IPS DF 4.7 (cell line): ENCODE results near the gene TMEM150B.

Experiments
- DNase-seq: peaks from one replicate; pipeline ENCODE4 v3.0.0-alpha.2; 2013; ENCODE audit warnings: low spot score; ENCODE audit errors: extremely low read depth

TMEM150B gene, protein sequence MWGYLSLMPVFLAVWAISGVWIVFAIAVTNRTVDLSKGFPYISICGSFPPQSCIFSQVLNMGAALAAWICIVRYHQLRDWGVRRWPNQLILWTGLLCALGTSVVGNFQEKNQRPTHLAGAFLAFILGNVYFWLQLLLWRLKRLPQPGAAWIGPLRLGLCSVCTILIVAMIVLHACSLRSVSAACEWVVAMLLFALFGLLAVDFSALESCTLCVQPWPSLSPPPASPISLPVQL

GRCh38 chr19:55325172-55325571, at the start of gene TMEM150B:
TMEM150B (minus strand) TSS chr19:55325341; CDS start chr19:55321036, 4,305 bp downstream.
- no peak for DNase-seq

DNA sequence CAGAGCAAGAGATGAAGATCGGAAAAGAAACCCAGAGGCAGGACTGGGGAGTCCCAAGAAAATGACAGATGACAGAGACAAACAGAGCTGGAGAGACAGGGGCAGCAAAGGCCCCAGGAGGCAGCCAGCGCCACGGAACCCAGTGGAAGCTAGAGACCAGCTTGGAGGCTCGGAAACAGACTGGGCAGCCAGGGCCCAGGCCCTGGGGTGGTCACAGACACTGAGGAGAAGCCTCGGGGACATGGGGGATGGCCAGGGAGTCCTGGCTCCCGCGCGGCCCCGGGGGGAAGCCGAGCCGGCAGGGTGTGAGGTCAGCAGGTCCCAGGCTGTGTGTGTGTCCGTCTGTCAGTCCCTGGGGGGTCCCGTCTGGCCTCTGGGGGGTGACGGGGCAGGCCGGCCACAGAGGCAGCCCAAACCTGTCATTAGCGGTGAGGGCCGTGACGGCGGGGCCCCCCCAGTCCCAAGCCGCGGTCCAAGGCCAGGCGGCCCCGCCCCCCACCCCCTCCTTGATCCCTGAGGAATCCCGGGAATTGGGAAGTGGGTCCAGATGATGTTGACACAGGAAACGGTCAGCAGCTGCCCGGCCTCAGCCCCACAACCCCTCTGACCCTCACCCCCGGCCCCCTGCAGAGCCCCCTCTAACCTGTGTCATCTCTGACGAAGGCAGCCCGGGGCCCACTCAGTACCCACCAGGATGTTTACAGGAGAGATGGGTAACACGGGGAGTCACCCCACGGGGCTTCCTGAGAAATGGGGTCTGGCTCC, 49.0 kb upstream of the TMEM150B start:
- DNase-seq, result no peak

DNA sequence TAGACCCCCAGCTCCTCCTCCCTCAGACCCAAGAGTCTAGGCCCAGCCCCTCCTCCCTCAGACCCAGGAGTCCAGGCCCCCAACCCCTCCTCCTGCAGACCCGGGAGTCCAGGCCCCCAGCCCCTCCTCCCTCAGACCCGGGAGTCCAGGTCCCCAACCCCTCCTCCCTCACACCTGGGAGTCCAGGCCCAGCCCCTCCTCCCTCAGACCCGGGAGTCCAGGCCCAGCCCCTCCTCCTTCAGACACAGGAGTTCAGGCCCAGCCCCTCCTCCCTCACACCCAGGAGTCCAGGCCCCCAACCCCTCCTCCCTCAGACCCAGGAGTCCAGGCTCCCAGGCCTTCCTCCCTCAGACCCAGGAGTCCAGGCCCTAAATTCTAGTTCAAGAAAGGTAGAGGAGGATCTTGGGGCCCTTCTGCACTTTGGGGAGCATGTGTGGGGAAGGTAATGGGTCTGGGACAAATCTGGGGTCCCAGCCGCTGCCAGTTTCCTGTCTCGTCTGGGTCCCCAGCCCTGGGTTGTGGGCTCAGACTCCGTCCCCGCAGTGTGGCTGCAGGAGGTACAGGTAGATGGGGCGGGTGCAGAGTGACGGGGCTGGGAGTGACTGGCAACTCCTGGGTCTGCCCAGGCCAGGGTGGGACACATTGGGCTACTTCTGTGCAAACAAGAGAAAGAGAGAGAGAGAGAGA, 48.3 kb upstream of the TMEM150B start:
- no peak for DNase-seq

DNA sequence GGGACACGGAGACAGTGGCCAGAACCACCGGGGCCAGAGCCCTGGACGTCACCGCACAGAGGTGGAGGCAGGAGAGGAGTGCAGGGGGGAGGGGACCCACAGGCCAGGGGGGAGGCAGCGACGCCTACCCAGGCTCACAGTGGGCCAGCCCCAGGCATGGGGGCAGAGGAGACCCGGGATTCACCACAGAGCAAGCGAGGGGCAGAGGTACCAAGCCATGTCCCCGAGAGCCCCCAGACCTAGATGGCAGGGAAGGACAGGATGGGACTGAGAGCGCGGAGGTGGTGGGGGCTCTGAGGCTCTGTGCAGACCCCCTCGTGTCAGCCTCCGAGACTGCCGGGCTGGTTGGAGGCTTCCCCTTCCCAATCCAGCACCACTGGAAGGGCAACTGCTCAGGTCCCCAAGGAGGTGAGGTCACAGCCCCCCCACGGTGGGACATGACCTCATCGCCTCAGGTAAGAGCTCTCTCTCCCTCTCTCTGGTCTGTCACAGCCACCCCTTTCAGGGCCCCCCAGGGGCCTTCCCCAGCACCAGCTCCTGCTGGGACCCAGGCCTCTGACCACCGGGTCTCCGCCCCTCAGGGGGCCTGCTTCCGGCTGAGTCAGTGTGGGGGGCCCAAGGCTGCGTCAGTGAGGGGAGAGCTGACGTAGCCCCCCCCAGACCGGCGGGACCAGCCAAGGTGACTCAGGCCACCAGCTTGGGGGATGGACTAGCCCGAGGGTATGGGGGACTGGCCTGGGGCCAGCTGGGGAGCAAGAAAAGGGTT, 47.4 kb upstream of the TMEM150B start:
- no peak for DNase-seq

DNA sequence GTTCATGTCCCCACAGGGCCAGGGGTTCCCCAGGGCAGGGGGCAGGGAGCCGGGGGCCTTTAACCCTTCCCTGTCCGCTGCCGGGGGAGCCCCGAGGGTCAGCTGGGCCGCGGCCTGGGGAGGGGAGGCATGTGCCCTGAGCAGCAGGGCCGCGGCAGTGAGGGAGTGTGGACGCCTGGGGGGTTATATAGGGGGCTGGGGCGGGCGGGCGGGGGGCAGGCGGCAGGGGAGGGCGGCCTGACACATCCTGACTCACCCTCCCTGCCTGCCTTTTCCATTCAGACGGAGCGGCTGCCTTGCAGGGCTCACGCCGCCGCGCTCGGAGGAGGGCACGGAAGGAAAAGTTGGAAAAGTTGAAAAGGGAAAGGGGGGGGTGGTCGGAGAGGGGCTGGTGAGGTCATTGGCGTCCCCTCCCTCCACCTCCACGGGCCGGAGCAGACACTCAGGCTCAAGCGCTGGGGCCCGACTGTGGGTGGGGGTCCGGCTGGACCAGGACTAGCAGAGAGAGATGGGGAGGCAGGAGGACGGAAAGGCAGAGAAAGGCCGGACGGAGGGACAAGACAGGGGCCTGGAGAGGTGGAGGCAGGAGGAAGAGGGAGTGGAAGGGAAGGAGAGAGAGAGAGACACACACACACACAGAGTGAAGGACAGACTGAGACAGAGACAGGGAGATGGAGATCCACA, 45.3 kb upstream of the TMEM150B start, which contains the start of gene IL11:
TSS of gene IL11 (minus strand) at position 159 of the 684 bp plus-strand sequence. CDS start at position 6, 153 bp downstream.
- DNase-seq, result no peak

DNA sequence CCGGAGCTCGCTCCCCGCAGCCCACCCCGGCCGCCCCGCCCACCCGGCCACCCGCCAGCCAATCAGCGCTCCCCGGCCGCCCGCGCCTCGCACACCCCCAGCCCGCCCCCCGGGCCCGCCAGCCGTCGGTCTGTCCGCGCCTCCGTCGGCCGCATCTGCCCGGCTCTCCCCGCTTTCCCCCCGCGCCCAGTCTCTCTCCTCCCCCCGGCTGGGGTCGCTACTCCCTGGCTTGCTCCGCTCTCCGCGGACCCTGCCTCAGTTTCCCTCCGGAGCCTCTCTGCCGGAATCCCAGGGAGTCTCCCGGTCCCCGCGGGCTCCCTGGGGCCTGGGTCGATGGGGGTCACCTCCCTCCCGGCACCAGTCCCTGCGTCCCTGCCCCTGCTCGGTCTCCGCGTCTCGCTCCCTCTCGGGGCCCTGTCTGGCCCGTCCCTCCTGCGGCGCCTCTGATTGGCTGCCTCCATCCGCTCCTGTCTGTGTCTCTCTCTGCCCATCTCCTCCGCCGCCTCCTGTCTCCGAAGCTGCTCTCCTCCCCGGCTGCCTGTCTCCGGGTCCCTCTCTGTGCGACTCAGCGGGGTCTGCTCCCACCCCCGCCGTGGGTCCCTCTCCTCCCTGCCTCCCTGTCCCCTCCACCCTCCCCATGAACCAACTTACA, 44.6 kb upstream of the TMEM150B start:
- no peak for DNase-seq

DNA sequence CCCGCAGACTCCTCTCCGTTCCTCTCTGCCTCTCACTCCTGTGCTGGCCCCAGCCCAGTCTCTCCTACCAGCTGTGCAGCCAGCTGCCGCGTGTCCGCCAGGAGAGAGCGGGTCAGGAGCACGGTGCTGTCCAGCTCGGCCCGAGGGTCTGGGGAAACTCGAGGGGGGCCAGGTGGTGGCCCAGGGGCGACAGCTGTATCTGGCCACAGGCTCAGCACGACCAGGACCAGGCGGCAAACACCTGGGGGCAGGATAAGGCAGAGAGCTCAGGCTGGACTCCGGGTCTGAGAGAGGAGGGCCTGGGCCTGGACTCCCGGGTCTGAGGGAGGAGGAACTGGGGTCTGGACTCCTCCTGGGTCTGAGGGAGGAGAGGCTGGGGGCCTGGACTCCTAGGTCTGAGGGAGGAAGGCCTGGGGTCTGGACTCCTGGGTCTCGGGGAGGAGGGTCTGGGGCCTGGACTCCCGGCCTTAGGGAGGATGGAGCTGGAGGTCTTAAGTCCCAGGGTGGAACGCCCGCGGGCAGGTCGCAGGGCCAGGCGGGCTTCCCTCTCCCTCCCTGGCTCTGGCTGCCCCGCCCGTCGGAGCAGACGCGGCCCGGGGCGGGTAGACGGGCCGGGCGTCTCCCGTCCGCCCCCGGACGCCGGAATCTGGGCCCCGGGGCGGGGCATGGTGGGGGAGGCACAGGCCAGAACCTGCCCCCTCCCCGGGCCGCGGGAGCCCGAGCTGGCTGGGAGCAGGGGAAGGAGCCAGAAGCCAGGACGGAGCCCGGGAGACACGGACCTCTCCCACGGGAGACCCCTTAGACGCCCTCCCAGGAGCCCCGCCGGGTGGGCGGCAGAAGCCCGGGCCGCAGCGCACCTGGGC, 43.8 kb upstream of the TMEM150B start:
- DNase-seq, result no peak

DNA sequence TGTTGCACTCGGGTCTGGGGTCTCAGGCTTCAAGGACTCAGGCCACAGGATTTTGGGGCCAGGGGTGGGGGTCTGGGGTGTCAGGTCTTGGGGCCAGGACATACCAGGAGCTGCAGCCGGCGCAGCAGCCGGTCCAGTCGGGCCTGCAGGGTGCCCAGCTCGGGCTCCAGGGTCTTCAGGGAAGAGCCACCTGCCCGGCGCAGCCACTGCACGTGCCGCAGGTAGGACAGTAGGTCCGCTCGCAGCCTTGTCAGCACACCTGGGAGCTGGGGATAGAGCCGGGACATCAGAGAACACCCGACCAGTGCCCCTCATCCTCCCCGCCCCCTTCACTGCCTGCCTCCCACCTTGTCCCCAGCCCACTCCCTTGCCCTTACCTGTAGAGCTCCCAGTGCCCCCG, 43.0 kb upstream of the TMEM150B start:
- DNase-seq, result no peak

- no peak for DNase-seq
Measured at GRCh38 chr19:55366790-55367189, 41.6 kb upstream of the TMEM150B start.

GRCh38 chr19:55365964-55366363, 40.8 kb upstream of the TMEM150B start:
- no peak for DNase-seq

- no peak for DNase-seq
Measured at GRCh38 chr19:55365245-55365644, 40.1 kb upstream of the TMEM150B start.

GRCh38 chr19:55362990-55363716, 38.0 kb upstream of the TMEM150B start, which contains the start of gene GARIN5B:
GARIN5B (minus strand) TSS chr19:55363260; CDS start chr19:55363066, 194 bp downstream.
- DNase-seq, result no peak

- DNase-seq, result no peak
Measured at GRCh38 chr19:55362174-55362989, 37.2 kb upstream of the TMEM150B start.

DNA sequence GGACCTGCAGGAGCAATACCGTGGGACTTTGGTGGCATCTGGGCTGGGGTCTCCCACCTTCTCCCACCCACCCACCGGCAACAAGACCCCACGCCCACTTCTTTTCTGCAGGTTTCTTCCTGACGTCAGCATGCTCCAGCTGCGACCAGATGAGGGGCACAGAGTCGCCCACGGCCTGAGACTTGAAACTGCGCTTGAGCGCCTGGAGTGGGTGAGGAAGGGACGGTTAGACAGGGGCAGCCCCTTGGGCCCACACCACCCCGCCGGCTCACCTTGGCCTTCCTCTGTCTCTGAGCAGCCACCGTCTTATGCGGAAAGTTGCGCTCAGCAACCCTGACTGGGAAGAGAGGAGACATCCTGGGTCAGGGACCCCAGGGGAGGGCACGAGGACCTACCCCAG, 35.8 kb upstream of the TMEM150B start:
- DNase-seq, result no peak

DNA sequence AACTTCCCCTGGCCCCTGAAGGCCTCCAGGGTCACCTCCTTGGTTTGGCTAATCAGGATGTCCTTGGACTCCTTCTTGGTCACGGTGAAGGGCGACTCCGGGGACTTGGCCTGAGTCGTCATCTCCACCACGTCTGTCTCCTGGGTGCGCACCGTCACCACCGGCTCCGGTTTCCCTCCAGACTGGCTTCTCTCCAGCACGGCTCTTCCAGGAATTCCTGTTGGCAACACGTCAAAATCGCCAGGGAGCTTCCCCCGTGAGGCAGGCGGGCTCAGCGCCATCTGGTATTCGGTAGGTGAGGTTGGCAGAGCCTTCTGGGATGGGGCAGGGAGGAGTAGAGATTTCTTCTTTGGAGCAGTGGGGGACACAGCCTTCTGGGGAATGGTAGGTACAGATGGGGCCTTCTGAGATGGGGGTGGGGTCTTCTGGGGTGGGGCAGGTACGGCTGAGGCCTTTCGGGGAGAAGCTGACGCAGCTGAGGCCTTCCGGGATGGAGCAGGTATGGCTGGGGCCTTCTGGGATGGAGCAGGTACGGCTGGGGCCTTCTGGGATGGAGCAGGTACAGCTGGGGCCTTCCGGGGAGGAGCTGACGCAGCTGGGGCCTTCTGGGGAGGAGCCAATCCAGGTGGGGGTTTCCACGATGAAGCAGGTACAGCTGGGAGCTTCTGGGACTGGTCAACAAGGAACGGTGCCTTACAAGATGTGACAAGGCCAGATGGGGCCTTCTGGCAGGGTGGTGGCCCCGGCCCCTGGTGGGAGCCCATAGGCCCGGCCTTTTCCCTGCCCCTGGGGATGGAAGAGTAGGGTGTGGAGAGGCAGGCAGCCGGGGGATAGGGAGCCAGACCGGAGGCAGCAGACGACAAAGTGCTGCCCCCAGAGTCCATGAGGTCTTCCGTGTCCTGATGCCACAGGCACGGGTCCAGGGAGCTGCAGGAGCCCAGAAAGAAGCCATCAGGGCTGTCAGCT, 34.1 kb upstream of the TMEM150B start:
- no peak for DNase-seq

- DNase-seq, result no peak
Measured at GRCh38 chr19:55358493-55358892, 33.4 kb upstream of the TMEM150B start.
